Sciatic nerve (tissue), 2 donors: ENCODE results near the gene FZR1. TPM values are rescaled to one million over a fixed set of nuclear protein-coding genes. Genes with fewer than 3 reads are reported as not detected.
A peak's percentile ranks its signal among the peaks of the same experiment; 100 is the strongest.

Experiments used
- ATAC-seq: fragments of 200-7000 bp; cut with Tn5 transposase; one replicate; pipeline ENCODE4 v1.9.1; 2020; ENCODE audit warnings: mild to moderate bottlenecking, moderate library complexity
- DNase-seq: peaks from one replicate; pipeline ENCODE4 v3.0.0-alpha.2; 2020; ENCODE audit warnings: low spot score
- intact Hi-C: fragments of 100-400 bp; cut with DNase I; formaldehyde crosslinking; loops from one replicate; pipeline ENCODE4 v1.14.2; 2022
- total RNA-seq: library from RNA; stranded (reverse); fragmentation: NEBNext Ultra II Directional; extraction: Animal tissue kit (Norgen Biotek cat#: 25700); gene quantifications from one replicate; pipeline ENCODE4 v1.2.1, GENCODE V29; 2021
- donor health status: DM: no; HTN: no; CAD: no.
- donor health status: DM: no; HTN: no; CAD: no.

FZR1 gene
- total RNA-seq, result 46.1 TPM

DNA sequence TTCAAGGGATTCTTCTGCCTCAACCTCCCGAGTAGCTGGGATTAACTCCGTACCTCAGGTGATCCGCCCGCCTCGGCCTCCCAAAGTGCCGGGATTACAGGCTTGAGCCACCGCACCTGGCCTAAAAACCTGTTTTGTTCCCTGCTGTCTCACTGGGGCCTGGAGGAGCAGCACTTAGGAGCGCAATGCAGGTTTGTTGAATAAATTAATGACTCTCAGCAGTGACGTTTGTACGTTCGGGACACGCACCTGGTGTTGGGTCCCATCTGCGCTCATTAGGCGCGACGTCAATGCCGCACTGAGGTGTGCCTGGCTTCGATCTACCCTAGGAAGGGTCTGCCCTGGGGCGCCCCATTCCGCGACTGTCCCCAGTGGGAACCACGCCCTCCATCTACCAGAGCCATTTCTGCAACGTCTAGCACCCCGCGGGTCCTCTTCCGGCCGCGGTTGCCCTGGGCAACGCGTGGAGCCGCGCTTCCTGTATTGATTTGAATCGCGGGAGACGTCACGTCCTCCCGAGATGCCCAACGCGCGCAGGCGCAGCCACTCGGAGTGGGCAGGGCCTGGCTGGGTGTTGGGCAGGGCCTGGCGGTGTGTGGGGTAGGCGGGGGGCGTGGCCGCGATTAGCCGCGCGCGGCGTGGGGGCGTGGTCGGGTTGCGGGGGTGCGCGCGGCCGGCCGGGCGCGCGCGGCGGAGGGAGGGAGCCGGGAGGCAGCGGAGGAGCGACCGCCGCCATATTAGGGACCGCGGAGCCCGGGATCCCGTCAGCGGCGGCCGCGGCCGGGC is at the start of gene FZR1:
FZR1 (plus strand) TSS at position 714 of the 786 bp plus-strand sequence. CDS start 16,679 bp downstream, outside the sequence.
- intact Hi-C loops, result no loop called here
- ATAC-seq, result peak; percentile 98
- DNase-seq, result peak; percentile 99

DNA sequence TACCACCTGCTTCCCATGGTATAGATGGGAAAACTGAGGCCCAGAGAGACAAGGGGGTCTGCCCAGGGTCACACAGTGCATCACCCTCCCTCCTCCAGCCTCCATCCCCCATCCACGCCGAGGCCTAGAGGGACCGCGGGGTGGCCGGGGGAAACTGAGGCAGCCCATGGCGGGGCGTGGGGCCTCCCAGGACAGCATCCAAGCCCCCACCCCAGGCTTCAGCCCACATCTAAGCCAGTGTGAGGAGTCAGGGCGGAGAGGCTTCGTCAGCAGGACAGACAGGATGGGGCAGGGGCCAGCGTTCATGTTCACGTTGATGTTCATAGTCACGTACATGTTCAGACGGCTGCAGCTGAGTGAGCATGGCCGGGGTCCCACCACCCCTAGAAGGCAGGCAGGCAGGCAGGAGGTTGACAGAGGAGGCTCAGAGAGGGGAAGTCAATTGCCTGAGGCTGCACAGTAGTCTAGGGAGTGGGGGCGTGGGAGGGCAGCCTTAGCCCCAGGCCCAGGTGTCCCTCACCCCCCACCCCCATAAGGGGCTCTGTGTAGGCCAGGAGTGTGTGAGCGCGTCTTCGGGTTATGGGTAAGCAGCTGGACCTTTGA is 49.1 kb upstream of the FZR1 start:
- intact Hi-C loops, result no loop called here

DNA sequence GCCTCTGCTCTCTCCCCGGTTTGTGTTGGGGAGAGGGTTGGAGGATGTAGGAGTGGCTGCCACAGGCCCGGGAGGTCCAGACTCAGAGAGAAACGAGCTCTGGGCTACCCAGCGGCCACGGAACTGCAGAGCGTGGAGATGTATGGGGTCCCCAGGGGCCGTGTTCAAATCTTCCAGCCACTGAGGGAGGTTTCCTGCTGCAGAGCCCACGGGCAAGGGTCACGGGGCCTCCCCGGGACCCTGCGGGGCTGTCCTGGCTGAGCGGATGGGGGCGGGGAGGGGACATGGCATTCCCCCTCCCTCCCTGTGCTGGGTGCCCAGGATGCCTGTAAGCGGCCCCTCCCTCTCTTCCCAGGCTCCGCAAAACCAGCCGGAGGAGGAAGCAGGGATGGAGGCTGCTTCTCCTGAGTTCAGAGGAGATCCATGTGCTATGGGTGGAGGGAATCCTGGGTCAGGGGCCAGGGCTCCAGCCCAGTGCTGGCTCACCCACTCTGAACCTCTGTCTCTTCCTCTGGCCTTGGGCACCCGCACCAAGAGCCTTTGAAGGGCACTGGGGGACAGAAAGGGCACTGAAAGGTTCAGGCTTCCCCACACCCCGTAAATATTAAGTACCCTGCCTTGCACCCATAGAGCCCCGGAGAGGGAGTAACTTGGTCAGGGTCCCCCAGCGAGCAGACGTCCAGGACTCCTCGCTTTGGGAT is 48.4 kb upstream of the FZR1 start:
- intact Hi-C loops, result no loop called here
- DNase-seq (no peak), ATAC-seq (peak; percentile 11)

More for the DNA sequence above, 49.1 kb upstream of the FZR1 start:
- ATAC-seq (no peak), DNase-seq (no peak)

DNA sequence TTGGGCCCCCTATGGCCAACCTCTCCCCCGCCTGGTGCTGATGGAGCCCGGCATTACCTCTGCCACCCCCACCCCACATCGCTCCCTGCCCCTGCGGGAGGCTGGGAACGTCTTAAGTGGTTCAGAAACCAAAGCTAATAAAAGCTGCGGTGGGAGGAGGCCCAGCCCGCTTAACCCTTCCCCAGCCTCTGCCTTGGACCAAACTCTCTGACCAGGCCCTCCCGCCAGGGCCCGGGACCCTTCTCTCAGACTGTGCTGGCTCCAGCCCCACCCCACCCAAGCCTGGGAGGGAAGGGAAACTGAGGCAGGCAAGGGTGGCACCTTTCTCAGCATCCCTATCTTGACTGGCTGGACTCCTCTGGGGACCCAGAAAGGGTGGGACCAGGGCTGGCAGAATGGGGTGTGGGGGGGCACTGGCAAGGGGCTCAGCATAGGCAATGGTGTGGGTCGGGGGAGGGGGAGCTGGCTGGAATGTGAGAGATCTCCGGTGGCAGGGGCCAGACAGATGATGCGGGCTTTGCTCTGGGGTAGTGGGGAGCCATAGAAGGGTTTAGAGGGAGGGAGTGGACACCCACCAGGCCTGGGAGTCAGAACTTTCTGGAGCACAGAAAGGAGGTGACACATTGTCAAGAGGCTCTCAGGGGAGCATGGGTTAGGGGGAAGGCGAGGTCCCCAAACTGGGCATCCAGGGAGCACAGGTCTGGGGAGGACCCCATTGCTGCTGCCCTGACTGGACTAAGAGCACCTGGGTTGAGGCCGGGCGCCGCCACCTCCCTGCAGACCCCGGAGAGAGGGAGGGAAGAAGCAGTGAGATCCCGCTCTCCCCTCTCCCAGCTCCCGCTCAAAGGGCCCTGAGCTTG is 47.7 kb upstream of the FZR1 start:
- no peak for DNase-seq
- intact Hi-C loops, result no loop called here
- ATAC-seq, result peak; percentile 33

DNA sequence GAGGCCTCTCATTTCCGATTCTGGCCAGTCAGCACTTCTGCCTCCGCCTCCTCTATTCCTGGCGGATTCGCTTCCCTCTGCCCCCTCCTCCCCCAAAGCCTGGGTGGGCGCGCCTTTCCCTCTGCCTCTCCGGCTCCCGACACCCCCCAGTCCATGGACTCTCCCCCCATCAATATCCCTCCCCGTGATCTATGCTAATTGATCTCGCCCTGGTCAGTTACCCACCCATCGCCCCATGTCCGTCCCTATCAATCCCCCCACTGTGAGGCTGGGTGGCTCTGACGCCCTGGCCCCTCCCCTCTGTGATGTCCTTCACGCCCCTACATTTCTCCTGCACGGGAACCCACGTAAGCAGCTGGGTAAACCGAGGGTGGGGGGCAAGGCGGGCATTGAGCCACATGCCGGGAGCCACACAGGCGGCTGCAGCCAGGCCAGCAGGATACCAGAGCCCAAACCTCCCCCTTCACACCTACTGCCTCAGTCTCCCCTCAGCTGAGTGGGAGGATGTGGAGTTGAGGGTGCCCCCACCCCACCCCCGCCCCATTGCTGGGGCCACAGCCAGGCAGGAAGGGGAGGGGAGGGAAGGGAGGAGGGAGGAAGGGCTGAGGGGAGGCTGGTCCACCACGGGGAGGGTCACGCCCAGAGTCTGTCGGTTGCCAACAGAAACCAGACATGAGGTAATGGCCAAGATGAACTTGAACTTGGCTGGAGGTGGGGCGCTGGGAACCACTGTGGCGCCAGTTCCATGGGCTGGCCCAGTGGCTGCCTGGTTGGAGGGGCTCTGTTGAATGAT is 46.8 kb upstream of the FZR1 start:
- peak; percentile 94 for DNase-seq
- peak; percentile 93 for ATAC-seq
- intact Hi-C loops, result no loop called here

DNA sequence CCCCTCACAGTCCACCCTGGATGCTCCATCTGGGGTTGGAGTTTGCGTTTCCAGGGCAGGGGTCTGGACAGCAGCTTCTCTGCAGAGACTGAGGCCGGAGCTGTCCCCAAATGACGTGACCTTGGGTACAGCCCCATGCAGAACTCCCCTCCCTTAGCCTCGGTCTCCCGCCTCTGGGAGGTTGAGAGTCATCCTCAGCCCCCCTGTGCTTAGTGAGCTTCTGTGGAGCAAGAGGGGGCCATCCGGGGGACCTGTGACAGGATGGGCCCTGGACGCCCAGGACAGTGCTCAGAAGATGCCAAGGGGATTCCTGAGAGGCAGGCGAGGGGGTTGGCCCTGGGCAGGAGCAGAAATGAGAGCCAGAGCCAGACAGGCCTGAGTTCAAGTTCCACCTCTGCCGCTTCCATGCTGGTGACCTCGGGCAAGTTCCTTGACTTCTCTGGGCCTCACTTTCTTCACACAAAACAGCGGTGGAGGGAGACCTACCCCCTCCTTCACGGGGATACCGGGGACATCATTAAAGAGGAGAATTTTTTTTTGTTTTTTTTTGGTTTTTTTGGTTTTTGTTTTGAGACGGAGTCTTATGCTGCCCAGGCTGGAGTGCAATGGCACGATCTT is 46.0 kb upstream of the FZR1 start:
- DNase-seq (no peak), ATAC-seq (no peak)
- intact Hi-C loops, result no loop called here

DNA sequence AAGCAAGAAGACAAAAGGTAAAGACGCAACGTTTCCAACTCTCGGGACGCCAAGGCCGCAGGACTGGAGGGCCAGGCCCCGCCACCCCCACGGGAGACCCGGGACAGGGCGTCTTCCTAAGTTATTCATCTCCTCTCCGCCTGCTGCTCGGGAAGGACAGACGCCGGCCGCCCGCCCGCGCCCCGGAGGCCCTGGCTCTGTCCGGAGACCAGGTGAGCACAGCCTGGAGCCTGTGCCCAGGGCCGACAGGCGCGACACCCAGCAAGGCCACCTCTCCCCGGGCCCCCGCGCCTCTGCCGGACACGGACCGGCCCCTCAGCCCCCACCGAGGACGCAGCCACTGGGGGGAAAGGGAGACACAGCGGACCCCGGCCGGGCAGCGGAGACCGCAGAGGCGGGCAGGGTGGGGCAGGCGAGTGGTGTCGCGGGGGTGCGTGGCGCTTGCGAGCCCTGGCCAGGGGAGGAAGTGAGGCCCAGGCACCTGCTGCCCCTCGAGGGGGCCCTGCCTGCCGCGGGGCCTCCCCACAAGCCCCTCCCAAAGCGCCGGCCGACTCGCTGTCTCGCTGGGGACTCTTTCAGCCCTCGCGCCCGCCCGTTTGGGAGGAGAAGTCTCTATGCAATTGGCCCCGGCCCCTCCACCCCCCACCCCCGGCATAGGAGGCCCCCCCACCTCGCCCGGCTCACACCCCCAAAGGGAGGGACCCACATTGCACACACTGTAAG is 43.0 kb upstream of the FZR1 start:
- ATAC-seq, result no peak
- DNase-seq, result no peak
- intact Hi-C loops, result no loop called here

DNA sequence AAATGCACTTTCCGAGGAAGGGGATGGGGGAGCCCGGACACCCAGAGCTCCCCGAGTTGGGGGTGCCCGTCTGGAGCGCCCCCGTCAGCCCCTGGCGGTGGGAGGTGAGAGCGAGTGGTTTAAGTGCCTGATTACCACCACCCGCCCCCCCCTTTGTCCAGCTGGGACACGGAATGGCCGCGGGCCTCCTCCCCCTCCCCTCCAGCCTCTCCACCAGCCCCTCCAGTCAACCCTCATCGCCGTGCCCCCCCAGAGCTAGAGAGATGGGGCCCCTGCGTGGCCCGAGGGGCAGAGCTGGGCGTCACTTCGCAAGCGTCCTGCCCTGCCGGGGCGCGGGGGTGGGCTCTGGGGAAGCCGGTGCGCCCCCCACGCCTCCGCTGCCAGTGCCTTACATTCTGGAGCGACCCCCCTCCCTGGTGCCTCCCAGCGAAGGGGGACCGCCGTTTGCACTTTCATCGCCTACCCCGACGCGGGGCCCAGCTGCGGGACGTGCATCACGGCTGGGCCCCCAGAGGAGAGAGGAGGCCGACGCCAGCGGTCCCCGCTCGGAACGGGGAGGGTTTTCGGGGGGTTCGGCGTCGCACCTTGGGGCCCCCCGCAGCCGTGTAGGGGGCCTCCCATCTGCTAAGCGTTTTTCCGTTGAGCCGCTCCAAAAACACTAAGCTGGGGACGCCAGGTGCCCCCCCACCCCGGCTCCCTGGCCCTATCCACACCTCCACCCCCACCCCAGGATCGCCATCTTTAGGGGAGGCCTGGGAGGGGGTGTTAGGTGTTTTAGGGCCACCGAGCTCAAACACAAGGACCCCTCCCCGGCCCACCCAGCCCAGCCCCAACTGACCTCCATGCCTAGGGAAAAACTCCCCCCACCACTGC is 42.2 kb upstream of the FZR1 start:
- intact Hi-C loops, result no loop called here
- no peak for DNase-seq
- no peak for ATAC-seq

DNA sequence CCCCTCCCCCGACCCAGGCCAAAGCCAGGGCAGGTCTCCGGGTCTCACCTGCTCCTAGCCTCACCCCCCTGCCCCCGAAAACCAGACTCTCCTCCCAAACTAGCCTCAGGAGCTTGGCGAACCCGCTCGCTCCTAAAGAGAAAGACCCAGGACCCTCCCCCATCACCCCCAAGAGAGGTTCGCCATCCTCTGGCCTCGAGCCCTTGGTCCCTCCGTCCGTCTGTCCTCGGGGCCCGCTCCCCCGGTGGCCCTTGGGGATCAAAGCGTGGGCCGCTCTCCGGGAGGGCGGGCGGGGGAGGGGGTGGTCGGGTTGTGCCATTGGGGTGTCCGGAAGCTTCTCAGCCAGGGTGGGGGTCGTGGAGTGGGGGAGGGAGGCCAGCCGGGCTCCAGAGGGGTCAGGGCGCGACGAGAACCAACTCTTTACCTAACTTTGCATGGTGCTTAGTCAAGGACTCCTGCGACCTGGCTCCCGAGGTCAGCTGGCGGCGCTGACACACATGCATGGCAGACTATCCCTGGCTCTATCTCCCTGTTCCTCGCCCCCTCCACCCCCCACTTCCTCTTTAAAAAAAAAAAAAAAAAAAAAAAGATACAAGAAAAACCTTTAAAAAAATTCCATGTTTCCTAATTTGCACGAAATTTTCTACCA is 41.4 kb upstream of the FZR1 start:
- no peak for DNase-seq
- no peak for ATAC-seq
- intact Hi-C loops, result no loop called here

DNA sequence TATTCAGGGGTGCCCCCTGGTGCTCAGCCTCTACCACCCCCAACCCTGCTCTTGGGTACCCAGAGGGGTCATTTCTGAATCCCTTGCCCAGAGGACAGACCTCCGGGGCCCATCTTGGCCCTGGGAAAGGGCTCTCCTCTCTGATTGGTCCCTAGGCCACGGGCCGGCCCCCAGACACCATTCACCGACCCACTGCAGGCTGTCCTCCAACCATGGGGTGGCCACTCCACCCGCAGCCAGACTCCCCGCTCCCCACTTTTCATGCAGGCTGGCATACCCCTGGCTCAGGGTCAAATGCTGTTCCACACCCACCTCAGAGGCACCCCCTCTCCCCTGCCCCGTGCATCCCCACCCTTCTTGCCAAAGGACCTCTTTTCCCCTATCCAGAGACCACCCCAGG is 40.6 kb upstream of the FZR1 start:
- ATAC-seq, result peak; percentile 6
- no peak for DNase-seq
- intact Hi-C loops, result no loop called here

DNA sequence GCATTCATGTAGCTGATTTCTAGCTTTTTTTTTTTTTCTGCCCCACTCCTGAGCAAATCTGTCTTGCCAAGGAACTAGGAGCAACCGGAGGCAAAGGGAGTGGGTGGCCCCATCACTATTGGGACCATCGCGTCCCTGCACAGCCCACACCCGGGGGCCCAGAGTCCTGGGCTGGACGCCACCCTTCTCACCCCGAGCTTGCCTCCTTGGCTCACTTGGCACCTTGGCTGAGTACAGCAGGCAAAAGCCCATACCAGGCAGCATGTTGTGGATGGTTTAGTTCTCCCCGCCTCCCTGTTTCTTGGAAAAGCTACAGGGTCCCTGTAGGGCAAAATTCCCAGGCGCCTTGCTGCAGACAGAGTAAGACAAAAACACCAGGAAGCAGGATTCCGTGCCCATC is 39.5 kb upstream of the FZR1 start:
- ATAC-seq (peak; percentile 25), DNase-seq (no peak)
- intact Hi-C loops, result no loop called here

DNA sequence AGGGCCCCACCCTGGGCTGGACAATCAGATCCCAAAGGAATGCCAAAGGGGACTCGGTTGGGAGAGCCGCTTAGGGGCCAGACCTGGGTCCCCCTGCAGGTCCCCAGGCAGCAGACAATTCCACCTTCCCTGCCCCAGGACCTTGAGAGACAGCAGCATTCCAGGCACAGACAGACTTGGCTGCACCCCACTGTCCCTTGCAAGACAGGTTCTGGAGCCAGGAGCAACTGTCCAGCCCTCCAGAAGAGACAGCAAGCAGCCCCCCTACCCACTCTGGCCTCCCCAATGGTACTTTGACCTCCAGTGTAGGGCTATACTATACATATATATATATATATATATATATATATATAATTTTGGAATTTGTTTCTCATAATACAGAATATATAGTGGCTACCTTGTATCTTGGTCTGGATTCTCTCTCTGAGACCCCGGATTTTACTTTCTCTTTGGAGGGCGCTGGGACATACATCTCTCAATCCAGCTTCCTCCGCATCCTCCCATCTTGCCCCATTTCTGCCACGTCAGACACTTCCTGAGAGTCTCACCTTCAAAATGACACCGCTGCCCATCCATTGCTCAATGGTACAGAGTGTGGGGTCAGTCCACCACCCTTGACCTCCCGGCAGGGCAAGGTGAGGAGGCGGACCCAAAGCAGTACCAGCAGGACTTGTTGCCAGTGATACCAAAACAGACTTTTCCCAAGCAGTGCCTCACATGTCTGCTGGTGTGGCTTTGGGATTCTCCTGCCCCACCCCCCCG is 38.5 kb upstream of the FZR1 start:
- no peak for DNase-seq
- intact Hi-C loops, result no loop called here
- no peak for ATAC-seq

DNA sequence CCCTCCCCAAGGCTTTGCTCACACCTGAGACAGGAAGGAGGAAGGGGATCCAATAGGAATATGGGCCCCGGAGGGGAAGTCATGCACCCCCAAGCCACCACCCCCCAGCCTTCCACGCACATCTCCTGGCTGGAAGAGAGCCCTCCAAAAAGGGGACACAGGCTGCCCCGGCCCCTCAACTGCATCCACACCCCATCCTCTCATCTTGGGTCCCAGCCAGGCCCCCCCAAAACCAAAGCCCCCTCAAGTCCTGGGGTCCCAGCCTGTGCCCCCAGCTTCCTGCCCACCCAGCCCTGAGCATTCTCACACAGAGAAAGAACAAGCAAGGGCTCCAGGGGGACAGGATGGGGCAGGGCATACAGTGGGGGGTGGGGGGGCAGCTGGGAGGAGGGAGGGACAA is 37.9 kb upstream of the FZR1 start:
- ATAC-seq (no peak), DNase-seq (no peak)
- intact Hi-C loops, result no loop called here

DNA sequence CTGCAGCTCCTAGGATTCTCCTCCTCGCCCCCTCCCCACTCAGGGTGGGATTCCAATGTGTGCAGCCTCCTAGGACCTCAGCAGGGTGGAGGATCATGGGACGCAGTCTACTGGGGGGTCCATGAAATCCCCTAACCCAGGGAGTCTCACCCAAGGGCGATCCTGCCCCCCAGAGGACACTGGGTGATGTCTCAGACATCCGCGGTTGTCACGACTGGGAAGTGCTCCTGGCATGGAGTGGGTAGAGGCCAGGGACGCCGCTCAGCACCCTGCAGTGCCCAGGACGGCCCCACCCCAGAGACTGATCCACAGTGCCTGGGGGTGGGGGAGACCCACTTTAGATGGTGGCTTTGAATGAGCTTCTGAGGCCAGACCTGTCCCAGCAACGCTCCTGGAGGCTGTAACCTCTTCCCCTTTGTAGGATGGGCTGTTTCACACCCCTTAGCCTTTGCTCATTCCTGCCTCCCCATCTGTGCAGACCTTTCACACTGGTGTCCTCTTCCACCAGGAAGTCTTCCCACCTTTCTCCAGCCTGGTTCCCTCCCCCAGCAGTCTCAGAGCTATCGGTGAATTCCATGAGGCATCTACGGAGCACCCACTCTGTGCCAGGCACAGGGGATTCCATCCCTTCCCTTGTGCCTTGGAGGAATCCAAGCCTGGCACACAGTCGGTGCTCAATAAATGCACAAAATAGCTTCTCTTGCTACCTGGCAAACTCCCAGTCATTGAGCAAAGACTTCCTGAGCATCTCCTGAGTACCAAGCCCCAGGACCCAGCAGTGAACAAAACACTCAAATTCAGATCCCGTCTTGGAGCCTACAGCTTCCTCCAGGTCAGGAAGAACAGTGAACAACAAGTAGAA is 36.2 kb upstream of the FZR1 start:
- intact Hi-C loops, result loop anchor here (5.0 kb wide), 1 partner anchor 148 kb away; no protein-coding TSS in a partner anchor
- no peak for DNase-seq
- peak; percentile 2 for ATAC-seq
